ENCODE data around the gene SLAMF9. TPM values are rescaled to one million over a fixed set of nuclear protein-coding genes. Genes with fewer than 3 reads are reported as not detected.

The SLAMF9 gene
- total RNA-seq, 2 donors from 2014 or later = not detected

DNA sequence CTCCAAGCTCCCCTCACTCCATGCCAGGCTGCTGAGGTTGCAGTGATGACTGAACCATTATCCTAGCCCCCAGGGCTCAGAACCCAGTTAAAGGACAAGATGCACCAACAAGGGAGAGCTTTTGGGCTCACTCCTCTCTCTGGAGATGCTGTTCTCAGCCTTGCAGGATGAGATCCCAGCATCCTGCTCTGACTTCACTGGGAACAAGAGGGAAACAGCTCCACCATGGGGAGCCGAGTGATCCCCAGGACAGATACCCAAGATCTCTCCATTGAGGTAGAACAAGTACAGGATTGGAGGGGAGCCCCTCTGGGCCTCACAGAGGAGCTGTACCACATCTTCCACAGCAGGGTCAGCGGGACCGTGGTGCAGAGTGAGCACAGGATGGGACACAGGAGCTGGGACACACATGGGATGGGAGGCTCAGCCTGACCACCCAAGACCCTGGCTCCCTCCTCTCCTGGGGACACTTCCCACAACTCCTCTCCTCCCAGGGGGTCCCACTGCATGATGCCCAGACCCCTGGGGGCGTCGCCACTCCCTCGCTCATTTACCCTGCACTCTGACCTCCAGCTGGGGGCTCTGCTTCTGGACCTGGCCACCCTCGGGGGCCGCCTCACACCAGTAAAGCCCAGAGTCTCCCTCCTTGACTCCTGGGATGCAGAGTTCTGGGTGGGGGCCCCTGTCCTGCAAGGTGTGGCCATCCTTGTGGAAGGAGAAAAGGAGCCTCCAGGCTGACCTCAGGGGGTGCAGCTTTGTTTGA, 18.6 kb upstream of the SLAMF9 start:
- Histone ChIP-seq H3K4me3 (no peak overlapping the region), H3K36me3 (no peaks in the 10 kb centered on the region), H3K4me1 (ENCODE audit: control insufficient read depth in 1 of 2, low read depth in 2 of 2) (no peaks in the 10 kb centered on the region), H3K9me3 (no peaks in the 10 kb centered on the region), H3K27me3 (replicated peaks; ENCODE audit: insufficient read depth) (no peaks in the 10 kb centered on the region), H3K27ac (no peak overlapping the region)
- TF ChIP-seq, protein P1, sequence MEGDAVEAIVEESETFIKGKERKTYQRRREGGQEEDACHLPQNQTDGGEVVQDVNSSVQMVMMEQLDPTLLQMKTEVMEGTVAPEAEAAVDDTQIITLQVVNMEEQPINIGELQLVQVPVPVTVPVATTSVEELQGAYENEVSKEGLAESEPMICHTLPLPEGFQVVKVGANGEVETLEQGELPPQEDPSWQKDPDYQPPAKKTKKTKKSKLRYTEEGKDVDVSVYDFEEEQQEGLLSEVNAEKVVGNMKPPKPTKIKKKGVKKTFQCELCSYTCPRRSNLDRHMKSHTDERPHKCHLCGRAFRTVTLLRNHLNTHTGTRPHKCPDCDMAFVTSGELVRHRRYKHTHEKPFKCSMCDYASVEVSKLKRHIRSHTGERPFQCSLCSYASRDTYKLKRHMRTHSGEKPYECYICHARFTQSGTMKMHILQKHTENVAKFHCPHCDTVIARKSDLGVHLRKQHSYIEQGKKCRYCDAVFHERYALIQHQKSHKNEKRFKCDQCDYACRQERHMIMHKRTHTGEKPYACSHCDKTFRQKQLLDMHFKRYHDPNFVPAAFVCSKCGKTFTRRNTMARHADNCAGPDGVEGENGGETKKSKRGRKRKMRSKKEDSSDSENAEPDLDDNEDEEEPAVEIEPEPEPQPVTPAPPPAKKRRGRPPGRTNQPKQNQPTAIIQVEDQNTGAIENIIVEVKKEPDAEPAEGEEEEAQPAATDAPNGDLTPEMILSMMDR (IDR thresholded peaks at IDR 0.05) = no peak
- no peak for DNase-seq (ENCODE audit: low spot score)
- ATAC-seq (ENCODE audit: insufficient number of reproducible peaks, low FRiP score, low read depth) = no peak

DNA sequence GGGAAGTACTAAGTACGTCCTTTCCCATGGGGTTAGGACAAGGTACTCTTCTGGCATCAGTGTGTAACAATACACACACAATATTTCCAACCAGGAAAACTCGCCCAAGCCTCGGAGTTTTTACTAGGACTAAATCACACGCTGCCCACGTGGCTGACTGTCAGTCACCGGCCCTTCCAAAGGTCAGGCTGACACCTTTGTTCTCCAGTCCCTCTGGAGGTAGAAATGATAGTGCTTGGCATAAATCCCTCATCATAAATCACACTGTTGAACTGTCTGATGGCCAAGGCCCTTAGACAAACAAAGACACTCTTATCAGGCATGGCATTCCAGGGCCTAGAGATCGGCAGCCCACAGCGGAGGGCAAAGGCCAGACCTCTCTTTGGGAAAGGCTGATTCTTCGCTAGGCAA, 16.9 kb upstream of the SLAMF9 start:
- TF ChIP-seq, protein P1 (IDR thresholded peaks at IDR 0.05) = no peak
- H3K4me1 ChIP-seq (ENCODE audit: control insufficient read depth in 1 of 2, low read depth in 2 of 2) = no peaks in the 10 kb centered on the region
- no peaks in the 10 kb centered on the region for H3K27me3 ChIP-seq (replicated peaks; ENCODE audit: insufficient read depth)
- no peak overlapping the region for H3K27ac ChIP-seq
- ATAC-seq (ENCODE audit: insufficient number of reproducible peaks, low FRiP score, low read depth) = no peak
- H3K9me3 ChIP-seq = no peaks in the 10 kb centered on the region
- DNase-seq (ENCODE audit: low spot score) = no peak
- H3K36me3 ChIP-seq = no peaks in the 10 kb centered on the region
- no peak overlapping the region for H3K4me3 ChIP-seq

DNA sequence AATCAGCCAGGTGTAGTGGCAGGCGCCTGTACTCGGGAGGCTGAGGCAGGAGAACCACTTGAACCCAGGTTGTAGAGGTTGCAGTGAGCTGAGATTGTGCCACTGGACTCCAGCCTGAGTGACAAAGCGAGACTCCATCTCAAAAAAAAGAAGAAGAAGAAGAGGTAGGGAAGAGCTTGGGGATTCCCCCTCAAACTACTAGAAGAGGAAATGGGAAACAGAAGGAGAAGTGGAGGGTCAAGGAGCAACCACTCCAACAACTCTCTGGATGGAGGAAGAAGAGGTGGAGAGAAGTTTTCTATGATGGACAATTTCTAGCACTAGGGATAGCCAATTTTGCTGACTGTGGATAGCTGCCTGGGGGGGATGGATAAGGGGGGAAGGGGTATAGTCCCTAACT, 14.9 kb upstream of the SLAMF9 start:
- H3K27me3 ChIP-seq (replicated peaks; ENCODE audit: insufficient read depth) = no peaks in the 10 kb centered on the region
- DNase-seq (ENCODE audit: low spot score) (no peak), ATAC-seq (ENCODE audit: insufficient number of reproducible peaks, low FRiP score, low read depth) (no peak)
- H3K27ac ChIP-seq = no peak overlapping the region
- H3K4me3 ChIP-seq = no peak overlapping the region
- no peaks in the 10 kb centered on the region for H3K4me1 ChIP-seq (ENCODE audit: control insufficient read depth in 1 of 2, low read depth in 2 of 2)
- no peaks in the 10 kb centered on the region for H3K9me3 ChIP-seq
- TF ChIP-seq, protein P1 (IDR thresholded peaks at IDR 0.05) = no peak
- no peaks in the 10 kb centered on the region for H3K36me3 ChIP-seq

DNA sequence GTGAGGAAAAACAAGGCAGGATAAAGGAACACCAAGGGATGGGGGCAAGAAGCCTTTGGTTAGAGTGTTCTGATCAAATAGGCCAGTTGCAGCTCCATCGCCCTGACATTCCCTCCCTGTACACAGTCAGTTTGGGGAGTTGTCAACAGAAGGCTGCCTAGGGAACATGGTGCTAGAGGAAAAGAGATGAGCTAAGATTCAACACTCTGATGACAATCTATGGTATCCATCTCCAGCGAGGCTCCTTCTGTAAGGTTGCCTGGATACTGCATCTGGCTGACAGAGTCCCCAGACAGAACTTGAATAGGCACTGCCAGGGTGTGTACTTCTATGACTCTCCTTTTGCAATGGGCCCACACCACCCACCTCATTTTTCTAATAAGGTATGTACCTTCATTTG, 11.2 kb upstream of the SLAMF9 start:
- H3K36me3 ChIP-seq = no peaks in the 10 kb centered on the region
- no peak overlapping the region for H3K4me3 ChIP-seq
- no peak overlapping the region for H3K27ac ChIP-seq
- no peaks in the 10 kb centered on the region for H3K4me1 ChIP-seq (ENCODE audit: control insufficient read depth in 1 of 2, low read depth in 2 of 2)
- no peak for ATAC-seq (ENCODE audit: insufficient number of reproducible peaks, low FRiP score, low read depth)
- H3K9me3 ChIP-seq = no peaks in the 10 kb centered on the region
- no peak for DNase-seq (ENCODE audit: low spot score)
- TF ChIP-seq, protein P1 (IDR thresholded peaks at IDR 0.05) = no peak
- H3K27me3 ChIP-seq (replicated peaks; ENCODE audit: insufficient read depth) = no peaks in the 10 kb centered on the region

DNA sequence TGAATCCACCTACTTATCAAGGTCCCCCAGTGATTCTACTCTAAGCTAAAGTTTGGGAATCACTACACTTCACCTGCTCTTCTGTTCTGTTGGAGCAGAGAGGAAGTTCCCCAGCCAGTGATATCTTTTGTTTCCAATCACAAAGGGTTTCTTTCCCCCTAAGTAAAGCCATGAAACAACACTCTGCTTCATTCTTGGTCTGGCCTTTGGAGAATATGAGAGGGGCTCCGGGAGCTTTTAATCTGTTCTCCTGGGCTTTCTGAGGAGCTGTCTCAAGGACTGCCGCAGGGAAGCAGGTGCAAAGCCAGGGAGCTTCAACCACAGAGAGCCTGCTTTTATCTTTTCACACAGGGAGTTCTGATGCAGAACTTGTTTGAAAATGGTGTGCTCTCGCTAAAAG, 10.1 kb upstream of the SLAMF9 start:
- Histone ChIP-seq H3K9me3 (no peaks in the 10 kb centered on the region), H3K36me3 (no peaks in the 10 kb centered on the region), H3K4me3 (no peak overlapping the region), H3K4me1 (ENCODE audit: control insufficient read depth in 1 of 2, low read depth in 2 of 2) (no peaks in the 10 kb centered on the region), H3K27ac (no peak overlapping the region), H3K27me3 (replicated peaks; ENCODE audit: insufficient read depth) (no peaks in the 10 kb centered on the region)
- TF ChIP-seq, protein P1 (IDR thresholded peaks at IDR 0.05) = no peak
- ATAC-seq (ENCODE audit: insufficient number of reproducible peaks, low FRiP score, low read depth) (no peak), DNase-seq (ENCODE audit: low spot score) (no peak)

Measured in thoracic aorta (tissue), 2 donors.